HG02973 (cell line): ENCODE measurements around the gene CXCL11.
"Not testable (repeated sequence)": the region's sequence is repeated elsewhere in the genome, so short reads cannot be mapped to it uniquely, and the experiment has no call there.

Experiments
- ATAC-seq: cut with Tn5 transposase; IDR thresholded peaks from one replicate; pipeline ENCODE4 v1.9.1; 2021; ENCODE audit warnings: moderate library complexity; ENCODE audit not compliant: unreplicated experiment

Gene CXCL11

GRCh38 chr4:76002176-76002575 lies 33.7 kb downstream of the CXCL11 start:
- no peak for ATAC-seq

GRCh38 chr4:76001700-76002099 lies 34.2 kb downstream of the CXCL11 start:
- ATAC-seq = no peak

GRCh38 chr4:76000279-76000678 lies 35.6 kb downstream of the CXCL11 start:
- no peak for ATAC-seq

- not testable (repeated sequence) for ATAC-seq
Observed at GRCh38 chr4:75998525-75999147, 37.2 kb downstream of the CXCL11 start.

GRCh38 chr4:75997946-75998345 lies 37.9 kb downstream of the CXCL11 start:
- ATAC-seq = no peak

- no peak for ATAC-seq
Observed at GRCh38 chr4:75997081-75997480, 38.8 kb downstream of the CXCL11 start.

- no peak for ATAC-seq
Observed at GRCh38 chr4:75995727-75996126, 40.1 kb downstream of the CXCL11 start.

- no peak for ATAC-seq
Observed at GRCh38 chr4:75992462-75992861, 43.4 kb downstream of the CXCL11 start.

- ATAC-seq = no peak
Observed at GRCh38 chr4:75989846-75990528, 45.9 kb downstream of the CXCL11 start.

GRCh38 chr4:75985116-75985515 lies 50.8 kb downstream of the CXCL11 start:
- ATAC-seq = no peak
